Measurements from ENCODE around the gene BAIAP2L2.

BAIAP2L2 gene

GRCh38 chr22:38068641-38069371, 41.7 kb downstream of the BAIAP2L2 start:
- DNase-seq (ENCODE audit: low read depth in 2 of 2), result no peak

DNA sequence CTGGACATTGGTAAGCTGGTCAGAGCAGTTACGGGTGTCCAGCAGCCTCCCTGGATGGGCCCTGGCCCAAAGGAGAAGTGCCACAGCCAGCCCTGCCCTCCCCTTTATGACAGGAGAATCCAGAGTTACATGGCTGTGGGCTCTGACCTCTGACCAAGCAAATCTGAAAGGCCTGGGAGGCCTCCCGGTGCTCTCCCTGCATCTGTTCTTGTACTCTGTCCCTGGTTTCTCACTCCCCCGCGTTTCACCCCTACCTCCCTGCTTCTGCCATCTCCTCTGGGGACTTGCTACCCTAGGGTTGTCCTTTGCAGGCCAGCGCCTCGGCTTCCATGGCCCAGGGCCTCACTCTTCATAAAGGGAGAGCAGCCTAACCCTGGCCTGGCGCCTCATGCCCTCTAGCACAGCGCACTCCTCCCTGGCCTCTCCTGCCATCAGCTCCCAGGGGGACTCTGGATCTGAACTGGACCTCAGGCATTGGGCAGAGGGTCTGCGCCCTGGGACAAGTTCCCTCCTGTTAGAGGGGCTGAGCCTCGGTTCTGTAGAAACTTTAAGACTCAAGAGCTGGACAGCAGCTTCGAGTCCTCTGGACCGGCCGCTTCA, 42.6 kb downstream of the BAIAP2L2 start:
- no peak for DNase-seq (ENCODE audit: low read depth in 2 of 2)

DNA sequence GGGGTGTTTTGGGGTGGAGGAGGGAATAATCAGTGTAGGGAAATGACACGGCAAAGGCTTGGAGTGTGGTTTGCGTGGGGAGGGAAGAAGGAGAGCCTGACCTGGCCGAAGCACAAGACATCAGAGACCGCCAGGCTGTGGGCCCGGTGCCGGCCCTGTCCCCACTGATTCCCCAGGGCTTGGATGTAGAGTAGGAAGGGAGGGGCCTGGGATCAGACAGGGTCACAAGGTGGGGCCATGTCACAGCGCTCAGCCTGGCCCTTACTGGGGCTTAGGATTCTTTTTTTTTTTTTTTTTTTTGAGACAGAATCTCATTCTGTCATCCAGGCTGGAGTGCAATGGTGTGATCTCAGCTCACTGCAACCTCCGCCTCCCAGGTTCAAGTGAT, 43.5 kb downstream of the BAIAP2L2 start:
- DNase-seq (ENCODE audit: low read depth in 2 of 2), result no peak

DNA sequence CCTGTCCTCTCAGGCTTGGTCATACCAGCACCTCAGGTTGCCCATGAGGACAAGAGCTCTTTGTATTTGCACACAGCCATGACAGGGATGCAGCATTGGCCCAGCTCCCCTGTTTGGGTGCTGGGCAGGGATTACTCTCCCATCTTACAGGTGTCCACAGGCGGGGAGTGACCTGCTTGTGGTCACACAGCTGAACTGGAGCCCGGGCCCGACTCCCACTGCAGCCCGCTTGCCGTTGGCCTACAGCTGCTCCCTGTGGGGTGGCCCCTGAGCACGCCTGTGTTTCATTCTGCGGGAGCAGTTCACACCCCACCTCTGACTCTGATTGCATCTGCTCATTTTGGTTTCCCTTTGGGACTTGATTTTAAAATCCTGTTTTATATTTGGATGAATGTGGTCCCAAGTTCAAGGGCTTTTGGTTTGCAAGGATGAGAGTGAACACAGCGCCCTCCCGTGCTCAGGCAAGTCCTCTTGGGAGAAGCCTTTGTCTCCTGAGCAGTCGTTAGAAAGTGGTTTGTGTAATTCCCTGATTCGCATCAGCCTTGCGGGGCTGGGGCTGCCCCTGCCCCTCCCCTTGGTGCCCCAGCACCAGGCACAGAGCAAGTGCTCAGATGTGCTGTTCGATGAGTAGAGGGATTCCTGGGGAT, 44.0 kb downstream of the BAIAP2L2 start:
- DNase-seq (ENCODE audit: low read depth in 2 of 2), result no peak

DNA sequence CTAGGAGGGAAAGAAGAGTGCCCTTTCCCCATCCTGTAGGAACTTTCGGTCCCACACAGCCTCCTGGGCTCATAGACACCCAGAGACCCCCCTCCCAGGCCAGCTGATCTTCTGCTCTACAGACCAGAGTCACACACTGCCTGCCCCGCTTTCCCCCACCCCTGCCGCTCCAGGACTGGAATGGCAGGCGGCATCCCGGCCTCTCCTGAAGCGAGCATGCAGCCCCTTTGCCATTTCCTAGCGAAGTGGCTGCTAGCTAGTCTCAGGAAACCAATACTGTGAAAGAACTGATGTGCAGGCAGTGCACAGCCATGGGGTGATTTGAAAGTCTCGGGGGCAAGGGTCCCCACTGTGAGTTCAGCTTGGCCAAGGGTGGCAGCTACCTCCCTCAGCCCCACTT, 44.9 kb downstream of the BAIAP2L2 start:
- DNase-seq (ENCODE audit: low read depth in 2 of 2), result no peak

DNA sequence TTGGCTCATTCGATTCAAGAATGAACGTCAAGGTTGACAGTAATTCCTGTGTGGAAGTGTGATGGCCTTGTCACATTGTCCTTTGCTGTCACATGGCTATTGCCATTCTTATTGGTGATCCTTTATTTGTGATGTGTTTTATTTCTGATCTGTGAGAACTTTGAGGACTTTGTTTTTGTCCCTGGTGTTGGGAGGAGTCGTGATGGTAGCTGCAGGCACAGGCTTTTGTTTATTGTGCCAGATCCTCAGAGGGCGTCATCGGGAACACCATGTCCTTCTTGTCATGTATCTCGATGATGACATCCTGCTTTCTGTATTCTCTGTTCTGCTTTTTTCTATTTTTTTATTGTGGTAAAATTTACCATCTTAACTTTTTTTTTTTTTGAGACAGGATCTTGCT, 47.7 kb downstream of the BAIAP2L2 start:
- DNase-seq (ENCODE audit: low read depth in 2 of 2), result no peak

GRCh38 chr22:38056969-38057891, 53.3 kb downstream of the BAIAP2L2 start, which contains the start of gene PICK1:
TSS of gene PICK1 (plus strand) at chr22:38057404. CDS start at chr22:38057810, 406 bp downstream.
- DNase-seq (ENCODE audit: low read depth in 2 of 2), result peak; percentile 68 to 70

DNA sequence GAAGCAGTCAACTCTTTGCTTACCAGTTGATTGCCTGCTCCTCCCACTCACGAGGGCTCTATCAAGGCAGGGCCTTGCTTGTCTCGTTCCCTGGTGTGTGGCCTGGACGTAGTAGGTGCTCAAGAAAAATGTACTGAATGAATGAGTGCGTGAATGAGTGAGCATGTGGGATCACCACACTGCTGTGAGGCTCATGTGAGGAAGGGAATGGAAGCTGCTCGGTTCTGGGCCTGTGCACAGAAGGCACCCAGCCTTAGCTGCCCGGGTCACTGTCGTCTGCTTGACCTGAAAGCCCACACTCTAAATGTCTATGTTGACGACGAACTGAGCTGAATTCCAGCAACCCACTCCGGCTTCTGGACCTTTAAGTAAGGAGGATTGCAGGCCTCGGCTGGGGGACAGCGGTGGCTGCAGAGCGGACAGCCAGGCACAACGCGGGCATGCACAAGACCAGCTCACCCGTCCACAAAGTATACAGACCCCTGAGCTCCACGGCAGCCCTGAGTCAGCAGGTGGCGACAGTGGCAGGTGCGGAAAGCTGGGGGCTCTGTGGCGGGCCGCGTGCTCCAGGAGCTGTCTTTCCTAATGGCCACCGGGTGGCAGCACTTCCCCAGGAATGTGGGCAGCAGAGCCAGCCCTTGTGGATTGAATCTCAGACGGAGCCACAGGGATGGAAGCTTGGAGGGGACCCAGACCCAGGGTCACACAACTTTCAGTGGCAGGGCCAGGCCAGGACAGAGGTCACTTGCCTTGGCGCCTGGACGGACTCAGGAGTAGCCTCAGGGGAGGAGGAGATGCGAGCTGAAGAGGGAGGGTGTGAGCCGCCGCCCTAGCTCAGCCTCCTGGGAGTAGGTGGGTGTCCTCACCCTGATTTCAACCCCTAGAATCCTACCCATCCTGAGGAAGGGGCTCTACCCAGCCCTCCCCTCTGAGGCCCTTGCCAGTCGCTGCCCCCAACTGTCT, 58.3 kb downstream of the BAIAP2L2 start:
- peak; percentile 64 to 72 for DNase-seq (ENCODE audit: low read depth in 2 of 2)

DNA sequence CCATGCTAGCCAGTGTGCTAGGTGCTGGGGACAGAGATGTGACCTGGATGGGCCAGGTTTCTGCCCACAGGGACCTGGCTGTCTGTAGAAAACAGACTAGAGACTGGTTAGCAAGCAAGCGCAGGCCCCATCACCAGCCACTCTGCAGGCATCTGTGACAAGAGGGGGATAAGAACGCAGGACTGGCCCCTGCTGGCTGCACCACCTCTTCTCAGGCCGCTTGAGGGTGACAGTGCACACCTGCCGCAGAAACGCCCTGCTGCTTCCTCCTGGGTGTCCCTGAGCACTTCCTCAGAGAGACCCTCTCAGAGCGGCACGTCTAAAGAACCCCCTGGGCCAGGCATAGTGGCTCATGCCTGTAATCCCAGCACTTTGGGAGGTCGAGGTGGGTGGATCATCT, 59.2 kb downstream of the BAIAP2L2 start:
- no peak for DNase-seq (ENCODE audit: low read depth in 2 of 2)

DNA sequence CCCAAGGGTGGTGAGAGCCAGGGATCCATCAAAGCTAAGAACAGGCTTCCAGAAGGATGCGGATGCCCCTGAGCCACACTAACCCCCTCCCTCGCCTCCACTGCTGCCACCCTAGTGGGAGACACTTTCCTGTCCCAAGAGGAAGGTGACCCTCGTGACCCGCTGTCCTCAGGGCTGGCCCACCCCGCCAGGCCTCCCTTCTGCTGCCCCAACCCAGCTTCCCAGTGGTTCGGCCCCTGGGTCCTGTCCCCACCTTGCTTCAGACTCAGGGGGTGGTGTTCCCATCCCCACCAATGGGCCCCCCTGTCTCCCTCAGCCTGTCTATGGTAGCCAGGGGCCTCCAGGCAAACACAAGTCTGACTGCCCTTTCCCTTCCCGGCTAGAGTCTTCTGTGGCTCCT, 59.8 kb downstream of the BAIAP2L2 start:
- DNase-seq (ENCODE audit: low read depth in 2 of 2), result no peak

DNA sequence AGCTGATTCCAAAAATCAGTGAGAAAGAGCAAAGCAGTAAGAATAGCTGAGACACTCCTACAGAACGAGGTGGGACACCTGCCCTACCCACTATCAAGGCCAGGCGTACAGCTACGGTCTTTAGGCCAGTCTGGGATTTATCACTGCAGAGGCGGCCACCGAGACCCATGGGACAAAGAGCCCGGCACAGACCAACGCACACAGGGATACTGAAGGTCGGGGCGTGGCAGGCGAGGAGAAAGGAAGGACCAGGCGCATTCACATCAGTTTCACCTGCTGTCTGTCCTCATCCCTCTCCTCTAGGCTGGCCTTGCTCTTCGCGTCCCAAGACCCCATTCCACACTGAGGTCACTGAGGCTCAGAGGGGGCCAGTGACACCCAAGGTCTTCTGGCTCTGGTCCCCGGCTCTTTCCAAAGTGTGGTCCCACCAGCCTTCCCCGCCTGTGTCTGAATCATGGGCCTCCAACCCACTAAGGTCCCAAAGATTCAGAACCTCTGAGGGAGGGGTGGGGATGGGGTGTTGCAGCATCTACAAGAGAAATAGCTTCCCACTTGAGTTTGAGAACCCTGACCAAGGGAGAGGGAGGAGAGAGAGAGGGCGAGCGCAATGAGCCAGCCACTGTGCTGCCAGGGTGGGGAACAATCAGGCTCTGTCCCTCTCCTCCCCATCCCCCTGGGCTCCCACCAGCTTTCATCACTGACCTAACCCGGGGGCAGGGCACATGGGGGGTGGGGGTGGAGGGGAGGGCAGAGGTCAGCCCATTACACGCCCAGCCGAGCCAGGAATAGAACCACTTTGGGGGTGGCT, 60.5 kb downstream of the BAIAP2L2 start:
- DNase-seq (ENCODE audit: low read depth in 2 of 2), result no peak

- DNase-seq (ENCODE audit: low read depth in 2 of 2), result no peak
Measured at GRCh38 chr22:38046070-38046748, 64.3 kb downstream of the BAIAP2L2 start.

DNA sequence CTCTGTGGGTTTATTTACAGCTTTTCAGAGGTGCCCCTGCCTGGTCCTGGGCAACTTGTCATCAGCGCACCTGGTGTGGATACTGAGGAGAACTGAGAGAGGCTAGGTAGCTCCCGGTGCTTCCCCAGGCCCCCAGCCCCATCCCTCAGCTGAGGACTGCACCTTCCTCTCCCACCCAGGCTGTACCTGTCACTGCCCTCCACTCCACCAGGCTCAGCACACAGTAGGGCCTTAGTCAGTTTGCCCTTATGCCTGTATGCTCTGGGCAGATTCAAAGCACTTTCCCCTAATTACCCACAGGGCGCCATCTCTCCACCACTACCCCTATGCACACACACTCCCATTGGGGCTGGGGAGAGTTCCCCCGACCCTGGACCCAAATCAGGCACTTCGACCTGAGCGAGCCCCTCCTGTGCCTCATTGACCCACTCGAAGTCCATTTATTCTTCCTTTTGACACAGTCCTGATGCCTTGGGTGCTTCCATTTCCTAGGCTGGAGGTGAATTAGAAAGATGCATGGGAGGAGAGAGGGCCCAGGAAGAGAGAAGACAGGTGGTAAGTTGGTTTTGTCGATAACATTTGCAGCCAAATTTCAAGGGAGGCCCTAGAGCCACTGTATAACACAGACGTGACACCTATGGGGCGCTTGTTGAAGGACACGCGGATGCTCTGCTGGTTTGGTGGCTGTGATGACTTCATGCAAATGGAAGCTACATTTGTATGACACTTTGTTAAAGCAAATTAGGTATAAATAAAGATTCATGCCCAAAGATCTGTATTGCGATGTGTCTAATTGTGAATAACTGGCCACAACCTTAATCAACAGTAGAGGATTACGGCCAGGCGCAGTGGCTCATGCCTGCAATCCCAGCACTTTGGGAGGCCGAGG, 67.1 kb downstream of the BAIAP2L2 start:
- no peak for DNase-seq (ENCODE audit: low read depth in 2 of 2)

DNA sequence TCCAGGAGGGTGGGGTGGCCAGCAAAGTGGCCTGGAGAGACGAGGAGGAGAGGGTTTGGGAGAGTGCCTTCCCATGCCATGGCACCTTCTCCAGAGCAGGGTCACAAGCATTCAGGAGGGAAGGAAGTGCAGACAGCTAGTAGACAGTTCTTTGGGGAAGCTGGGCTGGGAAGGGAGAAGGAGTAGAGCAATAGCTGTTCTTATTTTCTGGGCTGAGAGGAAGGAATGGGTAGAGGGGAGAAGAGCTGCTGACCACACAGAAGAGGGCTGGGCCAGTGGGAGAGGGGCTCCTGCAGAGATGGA, 68.0 kb downstream of the BAIAP2L2 start:
- DNase-seq (ENCODE audit: low read depth in 2 of 2), result no peak

GRCh38 chr22:38041760-38042487, 68.6 kb downstream of the BAIAP2L2 start:
- DNase-seq (ENCODE audit: low read depth in 2 of 2), result no peak

- no peak for DNase-seq (ENCODE audit: low read depth in 2 of 2)
Measured at GRCh38 chr22:38040953-38041759, 69.3 kb downstream of the BAIAP2L2 start.

Data from stimulated activated CD4-positive, alpha-beta T cell treated with anti-CD3 and anti-CD28 coated beads, Interleukin-1b, Interleukin-23, amount 100 ng/mL, for 4 hours (primary cell).